ENCODE results near the gene NIPAL3.
A peak's percentile ranks its signal among the peaks of the same experiment; 100 is the strongest.

Gene NIPAL3

DNA sequence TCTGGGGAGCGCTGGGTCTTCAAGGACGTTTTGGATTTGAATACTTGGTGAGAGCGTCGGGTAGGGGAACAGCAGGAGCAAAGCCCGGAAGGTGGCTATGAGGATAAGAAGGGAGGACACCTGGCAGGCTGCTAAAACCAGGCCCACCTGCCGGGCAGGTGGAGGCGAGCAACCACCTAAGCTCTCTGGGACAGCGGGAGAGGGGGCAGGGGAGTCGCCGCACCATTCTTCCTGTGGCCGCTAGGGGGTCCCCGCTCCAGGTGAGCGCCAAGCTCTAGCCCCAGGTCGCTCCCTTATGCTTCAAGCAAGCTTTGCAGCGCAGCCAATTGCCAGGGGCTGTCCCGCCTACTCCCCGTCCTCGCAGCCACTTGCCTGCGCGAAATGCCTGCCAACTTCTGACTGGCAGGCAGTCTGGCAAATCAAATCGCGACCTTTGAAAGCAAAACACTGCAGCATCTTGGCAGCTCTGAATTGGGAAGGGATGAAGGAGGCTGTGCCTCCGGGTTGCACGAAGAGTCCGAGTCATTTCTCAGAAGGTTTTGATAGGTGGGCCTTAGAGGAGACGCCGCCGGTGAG lies at the start of gene NIPAL3:
Gene NIPAL3, plus strand, starts transcription at position 469 of the 576 bp plus-strand sequence. CDS start 3,746 bp downstream, outside the sequence.
- DNase-seq, result peak; percentile 100

DNA sequence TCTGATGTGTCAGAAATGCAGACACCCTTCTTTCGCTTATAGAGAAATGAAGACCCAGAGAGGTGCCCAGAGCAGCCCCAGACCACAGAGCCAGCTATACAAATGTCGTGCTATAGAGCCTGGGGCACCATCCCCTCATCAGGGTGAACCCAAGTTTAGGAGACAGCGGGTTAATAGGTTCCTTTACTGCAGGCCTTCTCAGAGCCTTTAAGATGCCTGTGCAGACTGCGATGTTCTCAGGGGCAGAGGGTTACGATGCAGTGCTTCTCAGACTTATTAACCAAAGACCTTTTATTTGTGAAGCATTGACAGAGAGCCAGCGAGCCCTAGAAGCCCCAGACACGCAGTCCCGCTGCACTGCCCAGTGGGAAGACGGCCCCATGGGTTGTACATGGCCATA lies 48.9 kb upstream of the NIPAL3 start:
- no peak for DNase-seq

DNA sequence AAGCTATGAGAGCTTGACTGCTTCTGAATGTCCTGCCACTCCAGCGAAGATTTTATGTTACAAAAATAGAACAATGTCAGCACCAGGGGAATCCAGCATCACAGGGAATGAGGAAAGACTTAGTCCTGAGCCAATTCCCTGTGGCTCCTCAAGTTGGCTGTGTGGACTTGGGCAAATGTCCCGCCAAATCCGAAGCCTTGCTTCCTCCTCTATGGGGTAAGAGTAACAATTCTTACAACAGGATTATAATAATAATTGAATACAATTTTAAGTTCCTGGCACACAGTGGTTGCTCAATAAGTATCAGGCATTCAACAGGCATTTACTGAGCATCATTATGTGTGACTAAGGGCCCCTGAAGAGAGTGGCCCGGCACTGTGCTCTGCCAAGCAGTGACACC lies 46.4 kb upstream of the NIPAL3 start:
- DNase-seq, result no peak

DNA sequence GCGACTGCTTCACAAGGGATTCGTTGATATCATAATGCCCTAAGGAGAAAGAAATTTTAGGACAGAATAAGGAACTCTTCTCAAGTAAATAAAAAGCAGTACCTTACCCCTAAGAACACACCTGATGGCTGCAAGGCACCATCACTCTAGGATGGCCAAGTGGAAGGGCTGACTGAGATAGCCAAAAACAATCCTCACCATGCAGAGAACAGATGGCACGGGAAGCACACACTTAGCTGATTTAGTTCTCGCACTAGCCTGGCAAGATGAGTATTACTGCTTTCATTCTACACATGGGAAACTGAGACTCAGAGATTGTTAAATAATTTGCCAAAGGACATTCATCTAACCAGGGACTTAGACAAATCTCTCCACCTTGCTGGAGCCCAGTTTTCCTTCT lies 45.8 kb upstream of the NIPAL3 start:
- no peak for DNase-seq

DNA sequence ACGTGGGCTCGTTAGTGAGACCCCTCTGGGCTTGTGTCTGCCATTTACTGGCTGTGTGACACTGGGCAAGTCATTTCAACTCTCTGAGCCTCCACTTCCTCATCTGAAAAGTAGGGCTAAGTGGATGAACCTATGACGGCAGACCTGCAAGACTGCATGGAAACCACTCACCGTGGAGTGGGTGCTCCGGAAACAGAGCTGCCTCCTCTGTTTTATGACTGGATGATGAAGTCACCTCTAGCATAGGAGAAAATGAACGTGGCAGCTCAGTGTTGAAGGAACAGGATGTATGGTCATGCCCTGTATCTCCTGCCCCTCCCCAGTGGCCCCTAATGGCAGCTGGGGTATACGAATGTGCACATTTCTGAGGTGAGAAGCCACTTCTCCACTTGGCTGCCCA lies 42.6 kb upstream of the NIPAL3 start:
- no peak for DNase-seq

DNA sequence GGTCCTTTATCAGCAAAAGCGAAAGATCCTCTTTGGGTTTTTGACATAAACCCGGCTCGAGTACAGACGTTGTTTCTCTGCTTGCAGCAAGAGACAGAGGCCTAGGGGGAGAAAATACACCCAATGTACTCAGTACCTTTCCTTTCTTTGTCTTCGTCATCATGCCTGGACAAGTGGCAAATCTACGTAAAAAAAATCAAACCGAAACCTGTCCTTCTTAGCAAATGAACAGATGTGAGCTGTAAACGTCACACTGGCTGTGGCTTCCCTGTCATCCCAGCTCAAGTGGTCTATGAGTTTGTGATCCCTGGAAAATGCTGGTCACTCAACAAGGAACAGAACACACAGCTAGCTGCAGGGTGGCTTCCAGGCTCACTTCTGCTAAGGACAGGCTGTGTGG lies 41.9 kb upstream of the NIPAL3 start:
- no peak for DNase-seq

DNA sequence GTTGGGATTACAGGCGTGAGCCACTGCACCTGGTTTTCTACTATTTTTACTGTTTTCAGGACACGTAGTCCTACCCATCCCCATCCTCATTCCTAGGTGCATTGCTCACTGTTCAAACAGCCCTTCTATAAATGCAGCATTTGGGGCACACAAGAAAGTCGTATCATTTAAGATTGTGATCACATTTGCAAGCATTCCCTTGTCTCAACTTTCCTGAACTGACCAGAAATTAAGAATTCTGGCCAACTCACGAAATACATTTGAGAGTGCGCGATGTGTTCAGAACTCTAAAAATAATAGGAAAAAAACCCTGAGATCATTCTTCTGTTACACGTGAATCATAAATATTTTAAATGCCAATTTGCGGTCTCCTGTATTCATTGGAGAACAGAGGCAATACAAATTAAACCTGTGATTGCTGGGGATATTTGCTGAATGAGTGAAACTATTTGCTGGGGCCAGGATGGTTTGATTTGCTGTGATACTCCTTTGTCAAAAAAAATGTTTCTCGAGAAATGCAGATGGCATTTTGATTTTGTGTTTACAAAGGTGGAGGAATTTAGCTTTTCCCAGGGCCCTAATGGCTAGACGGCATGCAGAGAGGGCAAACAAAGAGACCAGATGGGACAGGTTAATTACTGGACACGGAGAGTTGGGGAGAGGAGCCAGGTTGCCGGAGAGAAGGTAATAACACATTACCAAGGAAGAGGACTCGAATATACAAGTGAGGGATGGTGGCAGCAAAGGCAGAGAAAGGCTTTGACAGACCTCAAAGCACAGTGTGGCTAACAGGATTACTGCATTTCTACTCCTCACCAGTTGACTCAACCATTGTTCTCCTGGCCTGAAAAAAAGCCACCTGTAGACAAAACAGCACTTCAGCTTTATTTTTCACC lies 40.5 kb upstream of the NIPAL3 start:
- DNase-seq, result no peak

DNA sequence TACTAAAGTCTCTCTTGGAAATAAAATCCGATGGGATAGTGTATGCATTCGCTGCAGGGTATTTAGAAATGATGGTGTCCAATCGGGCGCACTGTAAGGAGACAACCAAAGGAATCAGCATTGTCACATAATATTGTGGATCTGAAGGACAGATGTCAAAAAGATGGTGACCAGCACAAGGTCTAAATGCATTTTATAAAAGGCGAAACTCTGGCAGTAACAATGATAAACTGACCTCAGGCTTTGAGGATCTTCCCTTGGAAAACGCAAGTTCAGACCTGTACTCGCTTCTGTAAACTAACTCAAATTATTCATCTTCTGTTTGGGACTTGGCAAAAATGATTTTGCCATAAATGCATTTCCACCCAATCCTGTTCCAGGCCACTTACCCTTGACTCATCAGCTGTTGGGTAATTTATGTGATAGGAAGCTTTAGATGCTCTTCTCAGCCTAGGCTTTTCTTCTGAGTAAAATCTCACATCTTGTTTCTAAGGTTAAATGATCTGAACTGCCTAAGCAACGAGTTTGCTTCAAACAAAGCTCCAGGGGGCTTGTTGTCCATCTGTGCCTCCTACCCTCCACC lies 35.8 kb upstream of the NIPAL3 start:
- no peak for DNase-seq

DNA sequence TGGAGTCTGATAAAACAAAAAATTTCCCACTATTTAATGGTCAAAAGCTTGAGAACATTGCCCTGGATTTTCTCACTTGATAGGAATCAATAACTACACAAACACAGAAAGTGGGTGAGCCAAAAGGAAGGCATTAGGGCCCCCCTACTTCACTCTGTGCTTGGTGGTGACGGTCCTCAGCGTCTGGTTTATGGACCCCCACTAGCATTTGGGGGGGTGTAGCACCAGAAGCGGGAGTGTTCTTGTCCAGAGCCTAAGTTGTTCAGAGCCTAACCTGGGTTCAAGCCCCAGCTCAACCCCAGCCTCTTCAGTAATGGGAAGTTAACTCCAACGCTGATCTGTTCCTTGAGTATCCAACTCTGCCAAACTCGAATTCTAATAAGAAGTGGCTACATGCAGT lies 35.1 kb upstream of the NIPAL3 start:
- no peak for DNase-seq

DNA sequence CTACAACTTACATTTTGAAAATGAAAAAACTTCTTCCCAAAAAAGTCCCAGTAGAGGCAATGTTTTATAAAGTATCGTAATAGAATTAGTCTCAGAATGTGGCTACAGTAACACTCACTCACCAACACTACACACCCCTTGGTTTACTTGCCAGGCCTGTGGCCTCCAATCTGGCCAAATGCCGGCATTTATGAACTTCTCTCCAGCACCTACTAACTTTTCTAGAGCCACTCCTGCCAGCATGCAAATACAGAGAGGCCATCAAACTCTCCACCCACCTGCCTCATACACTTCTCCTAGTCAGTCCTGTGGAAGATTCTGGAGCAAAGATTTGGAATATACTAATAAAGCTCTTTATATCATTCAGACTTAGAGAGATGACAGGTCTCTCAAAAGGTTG lies 34.3 kb upstream of the NIPAL3 start:
- DNase-seq, result no peak

DNA sequence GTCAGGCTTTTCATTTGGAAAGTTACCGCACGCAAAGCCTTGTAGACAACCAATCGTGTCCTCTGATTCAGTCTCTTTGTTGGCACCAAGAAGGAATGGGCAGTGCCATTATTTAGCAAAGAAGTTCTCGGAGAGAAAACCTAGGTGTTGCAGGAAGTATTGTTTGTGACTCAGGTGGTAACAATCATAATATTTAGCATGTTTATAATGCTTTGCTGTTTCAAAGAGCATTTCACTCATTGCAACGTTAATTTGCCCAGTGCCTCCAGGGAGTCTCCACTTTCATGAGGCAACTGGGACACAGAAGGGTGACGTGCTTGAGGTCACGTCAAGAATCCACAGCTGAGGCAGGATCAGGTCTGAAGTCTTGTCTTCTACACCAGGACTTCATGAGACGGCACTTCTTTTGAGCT lies 33.4 kb upstream of the NIPAL3 start:
- DNase-seq, result no peak

DNA sequence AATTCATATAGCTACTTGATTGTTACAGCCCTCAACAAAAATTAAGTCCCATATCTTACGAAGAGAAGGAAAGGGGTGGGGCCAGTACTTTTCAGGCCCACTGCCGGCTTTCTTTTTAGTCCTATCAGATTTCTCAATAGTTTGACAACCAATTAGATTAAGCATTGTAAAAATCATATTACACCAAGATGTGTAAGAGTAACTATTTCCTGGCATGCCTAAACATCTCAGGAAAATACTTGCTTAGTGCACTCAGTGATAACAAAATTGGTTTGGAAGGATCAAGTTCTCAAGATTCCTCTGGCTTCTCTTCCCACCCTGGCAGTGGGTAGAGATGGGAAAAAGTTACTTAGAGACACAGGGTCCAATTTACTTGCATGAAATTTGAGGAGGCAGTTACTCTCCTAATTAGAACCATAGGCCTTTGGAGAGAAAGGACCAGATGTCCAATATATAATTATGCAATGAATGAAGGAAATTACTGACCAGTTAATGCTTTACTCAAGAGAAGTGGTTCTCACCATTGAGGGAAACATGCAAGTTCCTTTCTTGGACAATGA lies 32.1 kb upstream of the NIPAL3 start:
- no peak for DNase-seq

DNA sequence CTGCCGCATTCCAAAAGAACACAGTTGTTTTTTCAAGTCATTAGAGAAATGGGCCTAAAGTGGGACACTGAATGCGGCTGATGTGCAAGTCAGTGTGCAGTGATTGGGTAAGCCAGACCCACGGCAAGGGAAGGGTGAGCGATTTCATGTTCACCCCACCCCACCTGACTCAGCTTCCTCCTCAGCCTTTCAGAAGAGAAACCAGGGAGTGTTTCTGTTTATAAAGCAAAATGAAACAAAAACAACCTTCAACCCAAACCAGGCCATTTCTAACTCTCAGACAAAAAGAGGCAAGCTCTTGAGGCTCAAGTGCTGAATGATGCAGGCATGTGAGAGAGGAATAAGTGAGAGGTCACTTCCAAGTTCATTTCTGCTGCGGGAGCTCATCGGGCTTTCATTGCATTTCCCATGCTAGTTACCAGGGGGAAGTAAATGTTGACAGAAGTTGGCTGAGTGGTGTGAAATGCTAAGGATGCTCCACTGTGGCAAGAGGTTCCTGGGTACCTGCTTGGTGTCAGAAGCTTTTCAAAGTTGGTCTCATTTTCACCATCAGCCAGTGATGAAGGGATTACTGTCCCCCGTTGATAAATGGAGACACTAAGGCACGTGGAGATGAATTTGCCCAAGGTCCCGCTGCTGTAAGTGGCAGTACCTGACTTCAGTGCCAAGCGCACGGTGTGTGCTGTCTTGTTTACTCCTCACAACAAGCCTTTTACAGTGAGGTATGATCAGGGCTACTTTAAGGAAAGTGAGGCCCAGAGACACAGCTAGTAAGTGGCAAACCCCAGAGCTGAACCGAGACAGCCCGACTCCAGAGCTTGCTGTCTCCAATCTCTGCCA lies 31.1 kb upstream of the NIPAL3 start:
- DNase-seq, result no peak

DNA sequence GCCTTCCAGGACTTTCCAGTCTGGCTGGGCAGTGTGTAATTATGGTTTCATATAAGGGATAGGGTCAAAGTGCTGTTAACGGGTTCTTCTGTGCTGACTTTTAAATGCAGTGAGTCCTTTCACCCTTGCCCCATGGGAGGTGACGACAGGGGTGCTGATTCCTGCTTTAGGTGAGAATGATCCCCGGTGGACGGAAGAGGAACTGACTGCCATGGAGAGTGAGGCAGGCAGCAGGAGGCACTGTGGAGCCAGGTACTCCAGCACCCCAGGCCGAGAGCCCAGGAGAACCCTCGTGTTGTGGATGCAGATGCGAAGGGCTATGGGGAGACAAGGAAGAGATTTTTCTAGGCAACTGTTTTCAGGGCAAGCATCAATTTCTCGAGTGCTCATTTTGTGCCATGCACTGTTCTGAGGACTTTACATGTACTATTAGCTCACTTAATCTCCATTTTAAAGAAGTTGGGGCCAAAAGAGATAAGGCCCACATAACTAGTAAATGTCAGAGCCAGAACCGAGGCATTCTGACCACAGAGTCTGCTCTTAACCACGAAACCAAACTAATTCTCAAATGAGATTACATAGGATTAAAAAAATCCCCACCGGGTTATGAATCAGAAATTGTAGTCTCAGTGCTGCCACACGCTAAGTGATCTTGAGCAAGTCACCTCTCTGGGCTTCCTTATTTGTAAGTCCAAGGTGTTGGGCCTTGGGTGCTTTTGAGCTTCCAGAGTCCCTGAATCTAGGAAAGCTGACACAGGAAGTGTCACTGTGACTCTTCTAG lies 30.3 kb upstream of the NIPAL3 start:
- no peak for DNase-seq

DNA sequence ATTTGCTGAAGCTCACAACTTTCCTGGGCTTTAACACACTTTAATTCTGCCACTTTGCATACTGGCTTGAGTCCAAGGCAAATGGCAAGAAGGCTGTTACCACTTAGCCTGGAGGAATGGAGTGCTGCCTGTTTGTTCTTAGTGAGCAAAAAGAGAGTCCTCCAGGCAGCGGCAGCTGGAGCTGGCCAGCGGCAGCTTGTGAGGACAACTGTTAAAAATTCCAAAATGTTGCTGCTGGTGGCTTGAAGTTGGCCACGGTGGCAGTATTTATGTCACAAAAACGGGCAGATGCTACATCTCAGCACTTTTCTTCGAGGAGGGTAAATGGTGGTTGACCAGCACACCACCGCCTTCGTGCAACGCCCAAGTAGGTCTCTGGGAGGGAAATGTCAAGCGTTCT lies 29.4 kb upstream of the NIPAL3 start:
- peak; percentile 42 for DNase-seq

DNA sequence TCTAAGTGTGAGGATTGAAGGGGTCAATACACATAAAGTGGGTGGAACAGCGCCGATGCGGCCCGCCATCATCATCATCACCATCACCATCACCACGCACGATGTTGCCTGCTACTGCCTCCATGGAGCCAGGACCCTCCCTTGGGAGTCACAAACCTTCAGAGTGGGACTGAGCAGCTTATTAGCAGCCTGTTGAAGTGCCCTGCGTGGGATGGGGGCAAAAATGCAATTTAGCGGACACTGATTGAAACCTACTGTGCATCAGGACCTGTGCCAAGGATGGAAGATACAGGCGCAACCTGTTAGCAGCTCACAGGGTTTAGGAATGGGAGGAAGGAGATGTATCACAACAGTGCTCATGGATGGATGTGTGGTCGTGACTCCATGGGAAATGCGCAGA lies 28.7 kb upstream of the NIPAL3 start:
- DNase-seq, result no peak

DNA sequence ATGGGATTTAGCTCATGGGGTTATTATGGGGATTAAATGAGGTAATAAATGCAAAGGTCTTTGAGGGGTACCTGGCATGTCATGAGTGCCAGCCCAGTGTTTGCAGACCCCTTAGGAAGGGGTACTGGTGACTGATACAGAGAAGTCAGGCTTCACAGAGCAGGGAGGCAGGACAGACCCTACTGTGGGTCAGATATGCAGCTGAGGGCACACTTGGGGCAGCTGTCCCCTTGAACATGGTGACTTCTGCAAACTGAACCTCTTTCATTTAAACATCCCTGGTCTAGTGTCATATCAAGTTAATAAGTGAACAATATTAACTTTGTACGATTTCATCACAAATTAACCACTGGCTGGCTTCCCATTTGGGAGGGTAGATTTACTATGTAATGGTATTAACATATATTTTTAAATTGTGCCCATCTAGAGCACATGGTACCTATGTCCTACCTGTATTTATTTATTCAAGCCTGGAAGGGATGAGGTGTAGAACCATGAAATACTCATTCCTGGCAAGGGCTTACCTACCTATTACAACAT lies 27.9 kb upstream of the NIPAL3 start:
- no peak for DNase-seq

DNA sequence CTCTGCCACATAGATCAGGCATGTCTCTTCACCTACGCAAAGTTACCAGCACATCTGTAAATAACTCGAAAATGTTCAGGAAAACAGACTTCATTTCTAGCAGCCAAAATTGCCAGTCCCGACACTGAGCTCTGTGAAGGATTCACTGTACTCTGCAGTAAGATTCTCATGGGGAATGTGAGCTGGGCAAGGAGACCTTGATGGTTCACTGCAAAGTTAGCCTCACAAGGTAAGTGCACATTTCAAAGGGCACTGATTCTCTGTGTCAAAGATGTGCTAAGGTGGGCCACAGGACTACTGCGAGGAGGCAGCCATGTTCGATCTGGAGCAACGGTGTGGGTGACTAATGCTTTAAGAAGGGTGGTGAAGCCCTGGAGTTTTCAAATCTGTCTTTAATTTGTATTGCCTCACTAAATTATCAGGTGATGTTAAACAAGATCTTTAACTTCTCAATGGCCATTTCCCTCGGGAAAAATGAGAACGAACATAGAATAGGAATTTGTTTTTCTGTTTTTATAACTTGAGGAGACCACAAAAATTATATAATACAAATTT lies 27.2 kb upstream of the NIPAL3 start:
- DNase-seq, result no peak

DNA sequence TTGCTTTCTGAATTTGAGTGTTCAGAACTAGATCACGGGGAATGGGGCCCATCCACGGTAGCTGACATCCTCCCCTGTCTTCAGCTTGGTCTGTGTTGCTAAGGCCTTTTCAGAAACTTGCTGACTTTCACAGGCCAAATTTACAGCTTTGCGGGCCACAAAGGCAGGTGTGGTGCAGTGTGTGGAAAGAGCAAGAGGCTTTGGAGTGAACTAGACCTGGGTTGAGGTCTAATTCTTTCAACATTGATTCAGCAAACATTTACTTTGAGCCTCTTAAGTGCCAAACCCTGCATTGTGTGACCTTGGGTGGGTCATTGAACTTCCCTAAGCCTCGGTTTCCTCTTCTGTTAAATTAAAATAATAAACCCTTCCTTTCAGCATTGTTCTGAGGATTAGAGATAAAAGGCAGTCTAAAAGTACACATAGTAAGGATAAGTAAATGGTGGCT lies 26.3 kb upstream of the NIPAL3 start:
- DNase-seq, result no peak

DNA sequence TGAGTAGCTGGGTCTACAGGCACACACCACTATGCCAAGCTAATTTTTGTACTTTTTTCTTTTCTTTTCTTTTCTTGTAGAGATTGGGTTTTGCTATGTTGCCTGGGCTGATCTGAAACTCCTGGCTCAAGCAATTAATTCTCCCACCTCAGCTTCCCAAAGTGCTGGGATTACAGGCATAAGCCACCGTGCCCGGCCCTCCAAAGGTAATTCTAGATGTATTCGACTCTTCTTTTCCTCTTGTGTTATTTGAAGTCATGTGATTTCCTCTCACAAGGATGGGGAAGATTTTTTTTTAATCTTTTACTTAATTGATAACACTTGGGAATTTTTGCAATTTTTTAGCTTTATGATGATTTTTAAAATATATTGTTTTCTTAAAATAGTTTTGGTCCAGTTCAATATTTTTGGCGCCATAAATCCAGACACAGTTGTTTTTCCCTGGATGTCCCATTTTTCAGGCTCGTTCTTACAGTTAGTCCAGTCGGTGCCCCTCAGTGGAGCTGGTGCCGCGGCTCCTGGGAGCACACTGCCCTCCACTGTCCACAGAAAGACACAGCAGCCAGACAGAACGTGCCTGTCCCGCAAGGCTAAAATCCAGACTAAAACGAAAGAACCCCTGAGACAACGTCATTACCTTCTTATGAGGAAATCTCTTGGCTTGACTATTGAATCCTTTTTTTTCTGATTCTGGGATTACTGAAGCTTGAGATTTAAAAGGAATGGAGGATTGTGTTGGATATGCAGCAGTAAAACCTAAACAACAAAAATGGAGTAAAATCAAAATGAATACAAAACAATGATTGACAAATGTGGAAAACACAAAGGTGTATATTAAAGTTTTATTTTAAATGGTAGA lies 24.4 kb upstream of the NIPAL3 start:
- DNase-seq, result peak; percentile 59
